Stimulated activated CD4-positive, alpha-beta T cell treated with anti-CD3 and anti-CD28 coated beads, Interleukin-2, amount 100 ng/mL, for 24 hours (primary cell): ENCODE measurements around the gene HNRNPF.
"Not testable (repeated sequence)": the region's sequence is repeated elsewhere in the genome, so short reads cannot be mapped to it uniquely, and the experiment has no call there.

ENCODE experiments used
- DNase-seq, 2 donors: peaks; one replicate each; pipeline ENCODE4 v3.0.0-alpha.2; 2020

HNRNPF gene

GRCh38 chr10:43408710-43409384, at the start of gene HNRNPF:
TSS of gene HNRNPF (minus strand) at chr10:43409186. CDS start at chr10:43387884, 21,302 bp downstream.
- peak; percentile 94 to 95 for DNase-seq

GRCh38 chr10:43458227-43458626, 49.2 kb upstream of the HNRNPF start:
- no peak for DNase-seq

- not testable (repeated sequence) for DNase-seq
Measured at GRCh38 chr10:43456561-43456960, 47.6 kb upstream of the HNRNPF start.

GRCh38 chr10:43454025-43454424, 45.0 kb upstream of the HNRNPF start:
- not testable (repeated sequence) for DNase-seq

DNA sequence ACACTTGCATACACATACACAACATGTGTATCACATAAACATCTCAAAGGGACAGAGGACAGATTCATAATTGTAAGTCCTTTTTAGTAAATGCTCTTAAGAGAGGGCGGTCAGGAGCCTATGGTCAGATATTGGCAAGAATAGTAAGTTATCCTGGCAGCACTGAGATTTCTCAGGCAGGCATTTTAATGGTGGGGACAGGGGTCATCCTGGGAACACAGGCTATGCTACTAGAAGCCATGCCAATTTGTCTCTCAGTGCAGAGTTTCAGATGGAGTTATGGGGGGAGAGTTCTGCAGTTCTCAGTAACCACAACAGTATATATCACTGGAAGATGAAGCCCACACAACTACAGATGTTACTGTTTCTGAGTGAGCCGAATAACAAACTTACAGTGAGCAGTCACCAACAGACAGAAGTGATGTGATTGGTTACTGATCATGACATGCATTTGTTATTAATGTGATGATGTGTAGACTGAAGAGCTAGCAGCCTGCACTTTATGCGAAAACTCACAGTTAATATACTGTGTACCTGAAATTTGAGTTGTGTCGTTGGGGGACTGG, 44.4 kb upstream of the HNRNPF start:
- no peak for DNase-seq

- DNase-seq, result no peak
Measured at GRCh38 chr10:43452356-43452914, 43.4 kb upstream of the HNRNPF start.

GRCh38 chr10:43448742-43449141, 39.8 kb upstream of the HNRNPF start:
- DNase-seq, result no peak

GRCh38 chr10:43446219-43447017, 37.4 kb upstream of the HNRNPF start:
- not testable (repeated sequence) for DNase-seq

GRCh38 chr10:43444897-43445466, 36.0 kb upstream of the HNRNPF start:
- DNase-seq, result no peak

DNA sequence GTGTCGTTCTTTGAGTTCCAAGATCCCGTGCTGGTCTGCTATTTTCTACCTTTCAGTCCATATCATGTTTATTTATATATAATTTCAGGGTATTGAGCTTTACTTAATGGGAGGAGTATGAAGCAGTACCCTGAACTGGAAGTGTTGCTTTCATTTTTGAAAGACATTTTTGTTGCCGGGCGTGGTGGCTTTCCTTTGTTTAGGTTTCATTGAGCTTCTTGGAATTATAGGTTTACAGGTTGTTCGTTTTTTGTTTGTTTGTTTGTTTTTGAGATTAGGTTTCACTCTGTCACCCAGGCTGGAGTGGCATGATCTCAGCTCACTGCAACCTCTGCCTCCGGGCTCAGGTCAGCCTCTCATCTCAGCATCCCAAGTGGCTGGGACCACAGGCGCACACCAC, 35.3 kb upstream of the HNRNPF start:
- no peak for DNase-seq

GRCh38 chr10:43440463-43441134, 31.6 kb upstream of the HNRNPF start:
- no peak for DNase-seq

DNA sequence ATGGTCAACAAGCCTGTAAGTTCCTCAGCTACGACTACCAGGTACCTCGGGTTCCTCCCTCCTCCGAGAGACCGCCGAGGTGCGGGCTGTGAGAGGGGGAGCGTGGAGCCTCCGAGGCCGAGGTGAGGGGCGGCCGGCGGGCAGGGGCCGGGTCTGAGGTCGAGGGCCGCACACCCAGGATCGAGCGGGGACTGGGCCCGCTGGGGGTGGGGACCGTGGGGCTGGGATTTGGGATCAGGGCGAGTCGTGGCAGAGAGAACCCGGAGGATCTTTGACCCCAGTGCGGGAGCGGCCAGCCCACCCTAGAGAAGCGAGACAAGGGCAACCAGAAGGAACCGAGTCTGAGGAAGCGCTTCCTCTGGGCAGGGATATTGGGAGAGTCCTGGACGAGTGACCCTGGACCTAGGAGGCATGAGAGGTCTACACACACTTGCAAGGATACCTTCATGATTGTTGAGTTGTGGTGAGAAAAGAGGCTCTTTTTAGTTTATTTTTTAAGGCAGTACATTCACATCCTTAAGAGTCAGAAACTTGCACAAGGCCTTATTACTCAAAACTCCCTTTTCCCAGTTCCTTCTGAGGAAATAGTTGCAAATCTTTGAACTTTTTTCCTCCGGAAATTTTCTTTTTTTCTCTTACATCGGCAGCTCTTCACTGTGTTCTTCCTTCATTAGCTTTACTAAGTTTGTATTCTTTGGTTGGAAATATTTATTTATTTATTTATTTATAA, 28.3 kb upstream of the HNRNPF start:
- DNase-seq, result no peak

GRCh38 chr10:43436291-43437140, 27.5 kb upstream of the HNRNPF start, which contains the start of gene ZNF487:
TSS of gene ZNF487 (plus strand) at chr10:43437111. CDS start at chr10:43475814, 38,703 bp downstream.
- peak; percentile 87 to 89 for DNase-seq

DNA sequence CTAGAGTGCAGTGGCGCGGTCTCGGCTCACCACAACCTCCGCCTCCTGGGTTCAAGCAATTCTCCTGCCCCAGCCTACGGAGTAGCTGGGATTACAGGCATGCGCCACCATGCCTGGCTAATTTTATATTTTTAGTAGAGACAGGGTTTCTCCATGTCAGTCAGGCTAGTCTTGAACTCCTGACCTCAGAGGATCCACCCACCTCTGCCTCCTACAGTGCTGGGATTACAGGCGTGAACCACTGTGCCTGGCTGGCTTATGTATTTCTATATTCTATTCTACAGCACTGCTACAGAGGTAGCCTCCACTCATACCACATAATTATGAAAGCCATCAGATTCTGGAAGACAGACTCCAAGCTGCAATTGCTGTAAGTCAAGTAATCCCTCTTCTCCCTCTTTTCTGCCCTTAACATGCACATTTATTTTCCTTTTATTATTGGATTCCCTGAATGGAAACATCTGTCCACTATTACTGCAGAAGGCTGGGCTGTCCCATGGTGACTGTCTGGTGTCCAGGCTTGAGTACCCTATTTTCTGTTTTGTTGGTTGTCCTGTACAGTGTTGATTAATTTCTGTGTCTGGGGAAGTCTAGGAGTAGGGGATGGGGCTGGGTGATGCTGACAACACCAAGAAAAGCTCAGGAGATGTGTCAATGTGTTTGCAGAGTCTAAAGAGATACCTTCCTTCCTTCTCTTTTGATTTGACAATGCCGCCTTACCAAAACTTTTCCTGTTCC, 22.1 kb upstream of the HNRNPF start:
- no peak for DNase-seq

DNA sequence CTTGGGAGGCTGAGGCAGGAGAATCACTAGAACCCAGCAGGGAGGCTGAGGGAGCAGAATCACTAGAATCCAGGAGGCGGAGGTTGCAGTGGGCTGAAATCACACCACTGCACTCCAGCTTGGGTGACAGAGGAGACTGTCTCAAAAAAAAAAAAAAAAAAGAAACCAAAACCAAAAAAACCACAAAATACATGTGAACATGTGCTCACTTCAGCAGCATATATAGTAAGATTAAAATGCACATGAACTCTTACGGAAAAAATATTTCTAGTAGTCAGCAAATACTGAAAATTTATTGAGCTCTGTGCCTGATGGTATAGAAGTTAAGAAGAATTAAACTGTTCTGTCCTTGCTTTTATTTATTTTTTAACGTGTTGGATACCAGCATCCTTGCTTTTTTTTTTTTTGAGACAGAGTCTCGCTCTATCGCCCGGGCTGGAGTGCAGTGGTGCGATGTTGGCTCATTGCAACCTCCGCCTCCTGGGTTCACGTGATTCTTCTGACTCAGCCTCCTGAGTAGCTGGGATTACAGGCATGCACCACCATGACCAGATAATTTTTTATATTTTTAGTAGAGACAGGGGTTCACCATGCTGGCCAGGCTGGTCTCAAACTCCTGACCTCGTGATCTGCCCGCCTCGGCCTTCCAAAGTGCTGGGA, 18.3 kb upstream of the HNRNPF start:
- DNase-seq, result peak; percentile 53 to 56

GRCh38 chr10:43426476-43426875, 17.5 kb upstream of the HNRNPF start:
- not testable (repeated sequence) for DNase-seq

DNA sequence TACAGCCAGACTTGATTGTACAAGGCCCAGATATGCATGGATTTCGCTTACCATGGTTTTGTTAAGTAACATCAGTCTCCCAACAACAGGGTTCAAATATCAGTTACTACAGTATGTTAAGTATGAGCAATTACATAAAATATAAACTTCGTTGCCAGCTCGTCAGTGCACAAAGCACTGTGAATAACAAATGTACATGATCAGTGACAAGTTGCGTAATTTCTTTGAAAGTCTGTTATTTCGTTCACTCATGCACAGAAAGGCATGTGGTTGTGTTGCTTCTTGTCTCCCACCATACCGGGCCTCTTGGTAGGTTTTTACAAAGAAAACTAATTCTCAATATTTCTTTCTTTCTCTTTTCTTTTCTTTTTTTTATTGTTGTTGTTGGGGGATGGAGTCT, 15.4 kb upstream of the HNRNPF start:
- no peak for DNase-seq

DNA sequence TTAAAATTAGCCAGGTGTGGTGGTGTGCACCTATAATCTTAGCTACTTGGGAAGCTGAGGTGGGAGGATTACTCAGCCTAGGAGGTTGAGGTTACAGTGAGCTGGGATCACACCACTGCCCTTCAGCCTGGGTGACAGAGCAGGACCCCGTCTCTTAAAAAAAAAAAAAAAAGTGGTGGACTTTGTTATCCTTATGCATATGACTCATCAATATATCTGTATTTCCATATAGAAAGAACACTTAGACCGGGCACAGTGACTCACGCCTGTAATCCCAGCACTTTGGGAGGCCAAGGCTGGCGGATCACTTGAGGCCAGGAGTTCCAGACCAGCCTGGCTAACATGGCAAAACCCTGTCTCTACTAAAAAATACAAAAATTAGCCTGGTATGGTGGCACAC, 13.0 kb upstream of the HNRNPF start:
- not testable (repeated sequence) for DNase-seq

GRCh38 chr10:43421519-43421918, 12.5 kb upstream of the HNRNPF start:
- no peak for DNase-seq

- no peak for DNase-seq
Measured at GRCh38 chr10:43421201-43421507, 12.2 kb upstream of the HNRNPF start.
